Hepatocyte (in vitro differentiated cells): ENCODE results near the gene KDM3A. TPM values are rescaled to one million over a fixed set of nuclear protein-coding genes. Genes with fewer than 3 reads are reported as not detected.

Source experiments
- DNase-seq: peaks from one replicate; pipeline ENCODE4 v3.0.0-alpha.2; 2016; ENCODE audit warnings: low spot score
- H2AFZ ChIP-seq: fragments of 200-600 bp; sonication (generic); 2 replicates; pipeline ENCODE4 v1.6.0; 2016; ENCODE audit warnings: antibody characterized with exemption, mild to moderate bottlenecking
- H3K27ac ChIP-seq: fragments of 200-600 bp; sonication (generic); 2 replicates; pipeline ENCODE4 v1.5.1; 2016; ENCODE audit warnings: mild to moderate bottlenecking
- H3K27me3 ChIP-seq: fragments of 200-600 bp; sonication (generic); 2 replicates; pipeline ENCODE4 v1.6.1; 2016
- H3K36me3 ChIP-seq: fragments of 200-600 bp; sonication (generic); replicated peaks from 2 replicates; pipeline ENCODE4 v1.5.1; 2016; ENCODE audit warnings: low read depth; ENCODE audit not compliant: insufficient read depth
- H3K4me1 ChIP-seq: fragments of 200-600 bp; sonication (generic); 2 replicates; pipeline ENCODE4 v1.5.1; 2016; ENCODE audit warnings: mild to moderate bottlenecking, moderate library complexity; ENCODE audit not compliant: insufficient read depth
- H3K4me2 ChIP-seq: fragments of 200-600 bp; sonication (generic); 2 replicates; pipeline ENCODE4 v1.6.0; 2016
- H3K4me3 ChIP-seq: fragments of 200-600 bp; sonication (generic); 2 replicates; pipeline ENCODE4 v1.5.1; 2016; ENCODE audit warnings: mild to moderate bottlenecking
- H3K79me2 ChIP-seq: fragments of 200-600 bp; sonication (generic); 2 replicates; pipeline ENCODE4 v1.6.0; 2017; ENCODE audit warnings: mild to moderate bottlenecking
- H3K9me2 ChIP-seq: fragments of 200-600 bp; sonication (generic); replicated peaks from 2 replicates; pipeline ENCODE4 v1.6.0; 2017; ENCODE audit warnings: mild to moderate bottlenecking; ENCODE audit not compliant: insufficient read depth
- H3K9me3 ChIP-seq: fragments of 200-600 bp; sonication (generic); 2 replicates; pipeline ENCODE4 v1.5.1; 2016; ENCODE audit warnings: low read depth, mild to moderate bottlenecking
- H4K20me1 ChIP-seq: fragments of 200-600 bp; sonication (generic); 2 replicates; pipeline ENCODE4 v1.6.0; 2016; ENCODE audit warnings: mild to moderate bottlenecking; ENCODE audit not compliant: insufficient read depth, poor library complexity, severe bottlenecking
- EZH2 ChIP-seq: fragments of 200-600 bp; sonication (generic); IDR thresholded peaks from 2 replicates; pipeline ENCODE4 v1.6.1; 2016; ENCODE audit warnings: antibody characterized with exemption, mild to moderate bottlenecking, borderline replicate concordance
- EZH2phosphoT487 ChIP-seq: fragments of 200-600 bp; sonication (generic); IDR thresholded peaks from one replicate; pipeline ENCODE4 v1.6.1; 2018; ENCODE audit warnings: antibody characterized with exemption, mild to moderate bottlenecking, low read depth, moderate library complexity; ENCODE audit not compliant: unreplicated experiment, severe bottlenecking
- WGBS: methylation state at CpG from one replicate; pipeline ENCODE4 v1.1.6; 2016; ENCODE audit warnings: low lambda C conversion rate; ENCODE audit errors: missing lambda C conversion rate; 5-methylcytosine and 5-hydroxymethylcytosine counted together
- polyA plus RNA-seq: library from polyadenylated mRNA; unstranded; fragments of >200 nt; fragmentation: Nextera tagmentation; extraction: Ambion mirVana; gene quantifications from 2 replicates; pipeline ENCODE4 v1.2.1, GENCODE V29; 2016
- total RNA-seq: library from RNA; depleted of rRNA; stranded (reverse); fragments of >200 nt; gene quantifications from 2 replicates; pipeline ENCODE4 v1.2.3, GENCODE V29; 2014
- TF ChIP-seq, protein P1 (sequence below): fragments of 200-600 bp; sonication (generic); IDR thresholded peaks from 2 replicates; pipeline ENCODE4 v1.5.1; 2016; ENCODE audit warnings: antibody characterized with exemption, mild to moderate bottlenecking; ENCODE audit not compliant: poor library complexity

Gene KDM3A
- total and polyA plus RNA-seq, 2 experiments from 2014 or later: 13.8 to 37.5 TPM

GRCh38 chr2:86466306-86466705 is 25.1 kb downstream of the KDM3A start:
- Histone ChIP-seq H3K4me2 (no peak overlapping the region), H3K79me2 (no peaks in the 10 kb centered on the region), H3K4me3 (no peak overlapping the region), H3K36me3 (peaks cover 3% of the 10 kb centered on the region), H3K9me2 (no peaks in the 10 kb centered on the region), H2AFZ (no peak overlapping the region), H3K4me1 (no peaks in the 10 kb centered on the region), H3K9me3 (no peaks in the 10 kb centered on the region), H3K27me3 (no peaks in the 10 kb centered on the region), H3K27ac (no peak overlapping the region), H4K20me1 (no peaks in the 10 kb centered on the region)
- 92% methylated on average over 1 of the region's 1 CpG for WGBS
- DNase-seq: no peak
- TF ChIP-seq, protein P1, sequence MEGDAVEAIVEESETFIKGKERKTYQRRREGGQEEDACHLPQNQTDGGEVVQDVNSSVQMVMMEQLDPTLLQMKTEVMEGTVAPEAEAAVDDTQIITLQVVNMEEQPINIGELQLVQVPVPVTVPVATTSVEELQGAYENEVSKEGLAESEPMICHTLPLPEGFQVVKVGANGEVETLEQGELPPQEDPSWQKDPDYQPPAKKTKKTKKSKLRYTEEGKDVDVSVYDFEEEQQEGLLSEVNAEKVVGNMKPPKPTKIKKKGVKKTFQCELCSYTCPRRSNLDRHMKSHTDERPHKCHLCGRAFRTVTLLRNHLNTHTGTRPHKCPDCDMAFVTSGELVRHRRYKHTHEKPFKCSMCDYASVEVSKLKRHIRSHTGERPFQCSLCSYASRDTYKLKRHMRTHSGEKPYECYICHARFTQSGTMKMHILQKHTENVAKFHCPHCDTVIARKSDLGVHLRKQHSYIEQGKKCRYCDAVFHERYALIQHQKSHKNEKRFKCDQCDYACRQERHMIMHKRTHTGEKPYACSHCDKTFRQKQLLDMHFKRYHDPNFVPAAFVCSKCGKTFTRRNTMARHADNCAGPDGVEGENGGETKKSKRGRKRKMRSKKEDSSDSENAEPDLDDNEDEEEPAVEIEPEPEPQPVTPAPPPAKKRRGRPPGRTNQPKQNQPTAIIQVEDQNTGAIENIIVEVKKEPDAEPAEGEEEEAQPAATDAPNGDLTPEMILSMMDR: no peak
- TF ChIP-seq EZH2phosphoT487 (no peak), EZH2 (no peak)

DNA sequence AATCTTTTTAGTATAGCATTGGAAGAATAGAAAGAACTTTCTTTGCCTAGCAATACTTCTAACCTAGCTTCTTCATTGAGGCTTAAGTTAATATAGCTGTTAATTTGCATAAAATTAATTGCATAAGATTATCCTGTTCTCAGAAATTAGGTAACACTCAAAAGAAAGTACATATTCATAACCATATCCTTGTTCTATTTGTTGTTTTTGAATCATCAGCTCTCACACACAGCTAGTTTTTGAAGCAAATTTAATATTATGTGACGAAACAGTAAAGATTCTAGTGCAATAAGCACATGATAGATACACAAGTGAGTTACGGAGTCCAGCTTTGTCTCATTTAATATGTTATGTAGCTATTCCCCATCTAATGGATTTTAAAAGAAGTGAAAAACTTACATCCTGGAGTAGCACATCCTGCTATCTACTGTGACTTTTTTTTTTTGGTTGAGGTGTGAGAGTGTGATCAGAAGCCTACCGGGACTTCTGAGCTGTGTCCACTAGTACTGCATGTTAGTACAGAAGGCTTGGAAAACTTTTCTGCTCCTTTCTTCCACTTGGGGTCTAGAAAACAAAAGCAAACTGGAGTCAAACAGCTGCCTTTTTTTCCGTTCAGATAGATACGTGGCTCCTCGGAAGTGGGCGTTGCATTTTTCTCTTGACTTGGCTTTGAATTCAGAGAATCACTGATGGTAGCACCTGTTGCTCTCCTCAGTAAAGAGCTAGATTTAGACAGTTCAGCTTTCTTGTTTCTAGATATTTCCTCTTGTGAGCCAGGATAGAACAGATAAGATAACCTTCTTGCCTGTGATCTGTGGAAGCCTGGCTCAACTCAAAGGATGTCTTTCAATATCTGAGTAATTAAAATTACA is 27.2 kb downstream of the KDM3A start:
- 95% methylated on average over 7 of the region's 7 CpGs for WGBS
- Histone ChIP-seq H3K9me3 (no peaks in the 10 kb centered on the region), H4K20me1 (no peaks in the 10 kb centered on the region), H3K36me3 (peaks cover 3% of the 10 kb centered on the region), H3K4me3 (no peak overlapping the region), H3K9me2 (no peaks in the 10 kb centered on the region), H3K4me1 (no peaks in the 10 kb centered on the region), H3K4me2 (no peak overlapping the region), H2AFZ (no peak overlapping the region), H3K27ac (no peak overlapping the region), H3K79me2 (peaks cover 2% of the 10 kb centered on the region), H3K27me3 (no peaks in the 10 kb centered on the region)
- no peak for DNase-seq
- TF ChIP-seq, protein P1: no peak
- TF ChIP-seq EZH2: no peak
- no peak for TF ChIP-seq EZH2phosphoT487

DNA sequence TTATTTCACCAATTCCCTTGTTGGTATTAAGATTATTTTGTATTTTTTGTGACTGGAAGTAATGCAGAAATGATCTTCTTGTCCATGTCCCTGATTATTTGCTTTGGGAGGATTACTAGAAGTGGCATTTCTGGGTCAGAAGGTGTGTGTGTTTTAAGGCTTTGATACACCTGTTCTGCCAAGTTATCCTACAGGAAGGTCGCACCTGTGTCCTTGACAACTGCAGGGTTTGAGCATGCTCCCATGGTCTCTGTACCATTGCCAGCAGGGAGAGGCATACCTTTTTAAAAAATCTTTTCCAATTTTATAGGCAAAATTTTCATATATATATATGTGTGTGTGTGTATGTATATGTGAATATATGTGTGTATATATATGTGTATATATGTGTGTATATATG is 29.7 kb downstream of the KDM3A start:
- Histone ChIP-seq H3K27ac (no peak overlapping the region), H3K79me2 (peaks cover 2% of the 10 kb centered on the region), H3K27me3 (no peaks in the 10 kb centered on the region), H4K20me1 (no peaks in the 10 kb centered on the region), H3K4me2 (no peak overlapping the region), H3K9me2 (no peaks in the 10 kb centered on the region), H2AFZ (no peak overlapping the region), H3K4me3 (no peak overlapping the region), H3K36me3 (peaks cover 3% of the 10 kb centered on the region), H3K4me1 (no peaks in the 10 kb centered on the region), H3K9me3 (no peaks in the 10 kb centered on the region)
- DNase-seq: no peak
- WGBS: 88% methylated on average over 1 of the region's 1 CpG
- TF ChIP-seq, protein P1: no peak
- TF ChIP-seq EZH2phosphoT487 (no peak), EZH2 (no peak)
